ENCODE data around the gene IQCM.

- TF ChIP-seq SIN3A (IDR thresholded peaks at IDR 0.05; ENCODE audit: borderline replicate concordance, insufficient read depth, low read depth, low read length): no peak
- TF ChIP-seq POLR2AphosphoS5 (IDR thresholded peaks at IDR 0.05; ENCODE audit: low read depth, low read length): no peak
- TF ChIP-seq, protein P1, sequence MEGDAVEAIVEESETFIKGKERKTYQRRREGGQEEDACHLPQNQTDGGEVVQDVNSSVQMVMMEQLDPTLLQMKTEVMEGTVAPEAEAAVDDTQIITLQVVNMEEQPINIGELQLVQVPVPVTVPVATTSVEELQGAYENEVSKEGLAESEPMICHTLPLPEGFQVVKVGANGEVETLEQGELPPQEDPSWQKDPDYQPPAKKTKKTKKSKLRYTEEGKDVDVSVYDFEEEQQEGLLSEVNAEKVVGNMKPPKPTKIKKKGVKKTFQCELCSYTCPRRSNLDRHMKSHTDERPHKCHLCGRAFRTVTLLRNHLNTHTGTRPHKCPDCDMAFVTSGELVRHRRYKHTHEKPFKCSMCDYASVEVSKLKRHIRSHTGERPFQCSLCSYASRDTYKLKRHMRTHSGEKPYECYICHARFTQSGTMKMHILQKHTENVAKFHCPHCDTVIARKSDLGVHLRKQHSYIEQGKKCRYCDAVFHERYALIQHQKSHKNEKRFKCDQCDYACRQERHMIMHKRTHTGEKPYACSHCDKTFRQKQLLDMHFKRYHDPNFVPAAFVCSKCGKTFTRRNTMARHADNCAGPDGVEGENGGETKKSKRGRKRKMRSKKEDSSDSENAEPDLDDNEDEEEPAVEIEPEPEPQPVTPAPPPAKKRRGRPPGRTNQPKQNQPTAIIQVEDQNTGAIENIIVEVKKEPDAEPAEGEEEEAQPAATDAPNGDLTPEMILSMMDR (IDR thresholded peaks at IDR 0.05): no peak
- no peak for TF ChIP-seq REST (IDR thresholded peaks at IDR 0.05; ENCODE audit: insufficient read depth in 1 of 2, low read depth in 2 of 2, low read length in 1 of 2)
- no peak for TF ChIP-seq TCF7L2 (IDR thresholded peaks at IDR 0.05; ENCODE audit: low read depth, low read length)
Observed at GRCh38 chr4:149511558-149512298, 303.9 kb downstream of the IQCM start.
